Suprapubic skin (tissue), 4 donors: ENCODE results near the gene IL18BP.

ENCODE experiments used
- CTCF ChIP-seq, 2 donors: fragments of 200-600 bp in 1 of 2; fragments of 450-650 bp in 1 of 2; sonication (generic) in 1 of 2; IDR thresholded peaks; one replicate each; pipeline ENCODE4 v1.5.1; 2016 to 2019; ENCODE audit warnings: antibody characterized with exemption in 2 of 2, mild to moderate bottlenecking in 1 of 2, moderate library complexity in 1 of 2
- EP300 ChIP-seq: sonication (generic); formaldehyde crosslinking; IDR thresholded peaks from one replicate; pipeline ENCODE4 v1.6.1; 2017; ENCODE audit warnings: antibody characterized with exemption
- POLR2A ChIP-seq, 2 donors: fragments of 450-650 bp; IDR thresholded peaks; one replicate each; pipeline ENCODE4 v1.6.1; 2017; ENCODE audit warnings: antibody characterized with exemption in 2 of 2, mild to moderate bottlenecking in 2 of 2, moderate library complexity in 2 of 2
- POLR2AphosphoS5 ChIP-seq, 3 donors: sonication (generic); formaldehyde crosslinking; IDR thresholded peaks; one replicate each; pipeline ENCODE4 v1.6.1; 2017; ENCODE audit warnings: antibody characterized with exemption in 3 of 3

GRCh38 chr11:71951741-71952310, 46.9 kb upstream of the IL18BP start:
- no peak for TF ChIP-seq CTCF (IDR thresholded peaks at IDR 0.05)
- no peak for TF ChIP-seq POLR2A (IDR thresholded peaks at IDR 0.05)
- TF ChIP-seq EP300: no peak
- no peak for TF ChIP-seq POLR2AphosphoS5 (IDR thresholded peaks at IDR 0.05)
